ENCODE measurements around the gene NHSL2.

DNA sequence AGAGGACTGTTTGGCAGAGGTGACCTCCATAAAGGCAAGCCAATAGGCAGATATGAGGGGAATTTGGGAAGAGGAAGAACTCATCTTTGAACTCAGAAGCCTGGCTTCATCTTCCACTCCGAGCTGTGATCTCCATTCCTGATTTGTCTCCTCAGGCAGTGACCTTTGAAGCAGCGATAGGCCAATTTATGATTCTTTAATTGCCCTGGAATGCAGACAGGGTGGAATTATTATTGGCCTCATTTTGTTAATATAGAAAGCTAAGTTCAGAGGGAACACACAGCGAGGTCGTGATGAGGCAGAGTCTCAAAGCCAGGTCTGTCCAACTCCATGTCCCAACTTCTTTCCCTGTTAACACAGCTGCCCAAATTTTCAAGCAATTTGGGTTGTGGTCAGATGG is 204.2 kb downstream of the NHSL2 start:
- TF ChIP-seq, protein P1, sequence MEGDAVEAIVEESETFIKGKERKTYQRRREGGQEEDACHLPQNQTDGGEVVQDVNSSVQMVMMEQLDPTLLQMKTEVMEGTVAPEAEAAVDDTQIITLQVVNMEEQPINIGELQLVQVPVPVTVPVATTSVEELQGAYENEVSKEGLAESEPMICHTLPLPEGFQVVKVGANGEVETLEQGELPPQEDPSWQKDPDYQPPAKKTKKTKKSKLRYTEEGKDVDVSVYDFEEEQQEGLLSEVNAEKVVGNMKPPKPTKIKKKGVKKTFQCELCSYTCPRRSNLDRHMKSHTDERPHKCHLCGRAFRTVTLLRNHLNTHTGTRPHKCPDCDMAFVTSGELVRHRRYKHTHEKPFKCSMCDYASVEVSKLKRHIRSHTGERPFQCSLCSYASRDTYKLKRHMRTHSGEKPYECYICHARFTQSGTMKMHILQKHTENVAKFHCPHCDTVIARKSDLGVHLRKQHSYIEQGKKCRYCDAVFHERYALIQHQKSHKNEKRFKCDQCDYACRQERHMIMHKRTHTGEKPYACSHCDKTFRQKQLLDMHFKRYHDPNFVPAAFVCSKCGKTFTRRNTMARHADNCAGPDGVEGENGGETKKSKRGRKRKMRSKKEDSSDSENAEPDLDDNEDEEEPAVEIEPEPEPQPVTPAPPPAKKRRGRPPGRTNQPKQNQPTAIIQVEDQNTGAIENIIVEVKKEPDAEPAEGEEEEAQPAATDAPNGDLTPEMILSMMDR (IDR thresholded peaks at IDR 0.05 in 8 of 11, conservative IDR thresholded peaks at IDR 0.05 in 3 of 11) = no peak
- TF ChIP-seq POLR2A (IDR thresholded peaks at IDR 0.05) (no peak), POLR2AphosphoS5 (IDR thresholded peaks at IDR 0.05) (no peak)

Data from spleen (tissue), 7 donors.